Progenitor cell of endocrine pancreas (in vitro differentiated cells): ENCODE data around the gene IL6ST. TPM values are rescaled to one million over a fixed set of nuclear protein-coding genes. Genes with fewer than 3 reads are reported as not detected.

Experiments used
- DNase-seq: peaks from one replicate; pipeline ENCODE4 v3.0.0; 2021; ENCODE audit warnings: low spot score; ENCODE audit not compliant: unreplicated experiment
- H3K27ac Mint-ChIP-seq: 2 replicates; pipeline ENCODE4 v1.8.0; 2021; ENCODE audit warnings: mild to moderate bottlenecking, moderate library complexity, mixed read lengths
- H3K27me3 Mint-ChIP-seq: 2 replicates; pipeline ENCODE4 v1.8.0; 2021; ENCODE audit warnings: mixed read lengths
- H3K36me3 Mint-ChIP-seq: 2 replicates; pipeline ENCODE4 v1.8.0; 2022; ENCODE audit warnings: mixed read lengths; ENCODE audit not compliant: insufficient read depth
- H3K4me1 Mint-ChIP-seq: 2 replicates; pipeline ENCODE4 v1.8.0; 2021; ENCODE audit warnings: low read depth, mixed read lengths
- H3K4me3 Mint-ChIP-seq: 2 replicates; pipeline ENCODE4 v1.8.0; 2021; ENCODE audit warnings: low read depth, mild to moderate bottlenecking, moderate library complexity, mixed read lengths
- H3K9me3 Mint-ChIP-seq: 2 replicates; pipeline ENCODE4 v1.8.0; 2021; ENCODE audit warnings: low read depth, mixed read lengths
- total RNA-seq: library from RNA; stranded (reverse); gene quantifications from 2 replicates; pipeline ENCODE4 v1.2.1, GENCODE V29; 2021
- TF ChIP-seq, protein P1 (sequence below): fragments of 200-600 bp; sonication (generic); IDR thresholded peaks from one replicate; pipeline ENCODE4 v1.5.0; 2021; ENCODE audit warnings: antibody characterized with exemption, mild to moderate bottlenecking; ENCODE audit not compliant: unreplicated experiment

The IL6ST gene
- total RNA-seq, 1 donor from 2014 or later, result 53.2 TPM

GRCh38 chr5:55899344-55899743 is 95.4 kb downstream of the IL6ST start:
- peaks cover 3% of the 10 kb centered on the region for H3K27me3 Mint-ChIP-seq
- no peaks in the 10 kb centered on the region for H3K4me1 Mint-ChIP-seq
- no peaks in the 10 kb centered on the region for H3K9me3 Mint-ChIP-seq
- TF ChIP-seq, protein P1, sequence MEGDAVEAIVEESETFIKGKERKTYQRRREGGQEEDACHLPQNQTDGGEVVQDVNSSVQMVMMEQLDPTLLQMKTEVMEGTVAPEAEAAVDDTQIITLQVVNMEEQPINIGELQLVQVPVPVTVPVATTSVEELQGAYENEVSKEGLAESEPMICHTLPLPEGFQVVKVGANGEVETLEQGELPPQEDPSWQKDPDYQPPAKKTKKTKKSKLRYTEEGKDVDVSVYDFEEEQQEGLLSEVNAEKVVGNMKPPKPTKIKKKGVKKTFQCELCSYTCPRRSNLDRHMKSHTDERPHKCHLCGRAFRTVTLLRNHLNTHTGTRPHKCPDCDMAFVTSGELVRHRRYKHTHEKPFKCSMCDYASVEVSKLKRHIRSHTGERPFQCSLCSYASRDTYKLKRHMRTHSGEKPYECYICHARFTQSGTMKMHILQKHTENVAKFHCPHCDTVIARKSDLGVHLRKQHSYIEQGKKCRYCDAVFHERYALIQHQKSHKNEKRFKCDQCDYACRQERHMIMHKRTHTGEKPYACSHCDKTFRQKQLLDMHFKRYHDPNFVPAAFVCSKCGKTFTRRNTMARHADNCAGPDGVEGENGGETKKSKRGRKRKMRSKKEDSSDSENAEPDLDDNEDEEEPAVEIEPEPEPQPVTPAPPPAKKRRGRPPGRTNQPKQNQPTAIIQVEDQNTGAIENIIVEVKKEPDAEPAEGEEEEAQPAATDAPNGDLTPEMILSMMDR, result no peak
- DNase-seq, result no peak
- no peak overlapping the region for H3K4me3 Mint-ChIP-seq
- H3K36me3 Mint-ChIP-seq, result no peaks in the 10 kb centered on the region
- H3K27ac Mint-ChIP-seq, result no peak overlapping the region

DNA sequence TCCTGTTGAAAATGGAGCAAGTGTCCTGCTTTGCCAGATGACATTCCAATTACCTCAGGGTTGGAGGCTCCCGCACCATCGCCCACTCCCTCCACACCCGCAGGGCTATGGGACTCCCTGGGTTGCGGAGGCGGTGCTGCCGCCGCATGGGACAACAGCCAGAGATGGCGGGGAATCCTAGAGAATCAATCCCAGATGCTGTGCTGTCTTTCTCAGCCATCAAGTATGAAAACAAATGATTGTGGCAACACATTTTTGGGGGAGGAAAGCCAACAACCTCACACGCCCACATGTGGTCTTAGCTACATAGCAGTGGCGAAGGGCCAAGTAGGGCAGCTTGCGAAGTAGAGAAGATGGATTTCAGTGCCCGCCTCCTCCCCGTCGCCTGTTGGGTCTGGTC is 96.9 kb downstream of the IL6ST start:
- Mint-ChIP-seq H3K27me3 (peaks cover 3% of the 10 kb centered on the region), H3K4me3 (no peak overlapping the region), H3K4me1 (no peaks in the 10 kb centered on the region), H3K36me3 (no peaks in the 10 kb centered on the region), H3K9me3 (no peaks in the 10 kb centered on the region), H3K27ac (no peak overlapping the region)
- TF ChIP-seq, protein P1, result no peak
- no peak for DNase-seq

DNA sequence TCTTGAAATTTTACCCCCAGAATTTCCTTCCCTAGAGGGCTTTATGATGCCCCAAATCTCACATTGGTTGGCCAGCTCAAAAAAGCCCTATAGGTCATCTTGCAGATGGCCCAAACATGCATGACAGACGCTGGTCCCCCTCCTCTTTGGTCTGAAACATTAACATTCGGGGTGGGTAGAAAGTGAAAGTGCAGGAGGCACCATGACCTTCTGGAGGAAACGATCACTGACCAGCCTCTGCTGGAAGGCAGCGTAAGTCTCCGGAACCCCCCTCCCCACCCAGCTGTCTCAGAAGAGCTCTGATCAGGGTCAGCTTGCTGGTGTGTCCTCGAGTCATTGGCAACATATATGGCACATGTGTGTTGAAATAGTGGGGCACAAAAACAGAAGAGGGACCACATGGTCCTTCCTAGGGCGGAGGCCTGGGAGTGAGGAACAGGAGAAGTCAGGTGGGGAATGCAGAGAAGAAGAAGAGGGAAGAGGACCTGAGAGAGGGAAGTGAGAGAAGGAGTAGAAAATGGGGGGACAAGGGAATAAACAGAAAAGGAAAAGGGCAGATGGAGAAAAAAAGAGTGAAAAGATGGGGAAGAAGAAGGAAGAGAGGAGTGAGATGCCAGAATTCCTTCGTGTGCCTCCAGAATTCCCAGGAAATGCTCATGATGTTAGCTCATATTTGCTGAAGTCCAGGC is 97.4 kb downstream of the IL6ST start:
- Mint-ChIP-seq H3K27ac (no peak overlapping the region), H3K4me3 (no peak overlapping the region), H3K36me3 (no peaks in the 10 kb centered on the region), H3K27me3 (peaks cover 3% of the 10 kb centered on the region), H3K9me3 (no peaks in the 10 kb centered on the region), H3K4me1 (no peaks in the 10 kb centered on the region)
- DNase-seq, result no peak
- TF ChIP-seq, protein P1, result no peak

DNA sequence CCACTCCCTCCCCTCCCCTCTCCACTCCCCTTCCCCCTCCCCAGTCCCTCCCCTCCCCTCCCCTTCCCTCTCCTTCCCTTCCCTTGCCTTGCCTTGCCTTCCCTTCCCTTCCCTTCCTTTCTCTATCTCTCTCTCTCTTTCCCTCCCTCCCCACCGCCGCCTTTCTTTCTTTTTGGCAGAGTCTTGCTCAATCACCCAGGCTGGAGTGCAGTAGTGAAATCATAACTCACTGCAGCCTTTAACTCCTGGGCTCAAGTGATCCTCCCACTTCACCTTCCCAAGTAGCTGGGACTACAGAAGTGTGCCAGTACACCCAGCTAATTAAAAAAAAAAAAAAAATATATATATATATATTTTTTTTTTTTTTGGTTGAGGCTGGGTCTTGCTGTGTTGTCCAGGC is 98.1 kb downstream of the IL6ST start:
- Mint-ChIP-seq H3K27me3 (peaks cover 3% of the 10 kb centered on the region), H3K36me3 (no peaks in the 10 kb centered on the region), H3K4me1 (no peaks in the 10 kb centered on the region), H3K27ac (no peak overlapping the region), H3K9me3 (no peaks in the 10 kb centered on the region), H3K4me3 (no peak overlapping the region)
- TF ChIP-seq, protein P1, result no peak
- no peak for DNase-seq

GRCh38 chr5:55896238-55896637 is 98.5 kb downstream of the IL6ST start:
- H3K36me3 Mint-ChIP-seq, result no peaks in the 10 kb centered on the region
- H3K4me1 Mint-ChIP-seq, result no peaks in the 10 kb centered on the region
- H3K27me3 Mint-ChIP-seq, result peaks cover 3% of the 10 kb centered on the region
- DNase-seq, result no peak
- no peak overlapping the region for H3K27ac Mint-ChIP-seq
- H3K9me3 Mint-ChIP-seq, result no peaks in the 10 kb centered on the region
- no peak overlapping the region for H3K4me3 Mint-ChIP-seq
- TF ChIP-seq, protein P1, result no peak
